T-helper 22 cell (primary cell): ENCODE results near the gene FNDC3B.

Source experiments
- DNase-seq: peaks from one replicate; pipeline ENCODE4 v3.0.0-alpha.2; 2020; ENCODE audit warnings: low read depth

Gene FNDC3B

GRCh38 chr3:172369590-172370259, 330.3 kb downstream of the FNDC3B start:
- DNase-seq: no peak

GRCh38 chr3:172370419-172370818, 331.0 kb downstream of the FNDC3B start:
- no peak for DNase-seq

- DNase-seq: no peak
Observed at GRCh38 chr3:172371544-172371943, 332.2 kb downstream of the FNDC3B start.

- DNase-seq: no peak
Observed at GRCh38 chr3:172372895-172373294, 333.5 kb downstream of the FNDC3B start.

- DNase-seq: no peak
Observed at GRCh38 chr3:172373912-172374311, 334.5 kb downstream of the FNDC3B start.

GRCh38 chr3:172375206-172375850, 335.9 kb downstream of the FNDC3B start:
- no peak for DNase-seq

- no peak for DNase-seq
Observed at GRCh38 chr3:172376402-172376801, 337.0 kb downstream of the FNDC3B start.

- no peak for DNase-seq
Observed at GRCh38 chr3:172376881-172377280, 337.5 kb downstream of the FNDC3B start.

- no peak for DNase-seq
Observed at GRCh38 chr3:172378439-172378838, 339.1 kb downstream of the FNDC3B start.

GRCh38 chr3:172379372-172379771, 340.0 kb downstream of the FNDC3B start:
- DNase-seq: no peak

- DNase-seq: no peak
Observed at GRCh38 chr3:172380632-172381031, 341.3 kb downstream of the FNDC3B start.

GRCh38 chr3:172383306-172383796, 344.0 kb downstream of the FNDC3B start:
- no peak for DNase-seq

GRCh38 chr3:172384836-172385235, 345.5 kb downstream of the FNDC3B start:
- DNase-seq: no peak

- DNase-seq: no peak
Observed at GRCh38 chr3:172387728-172388127, 348.4 kb downstream of the FNDC3B start.

GRCh38 chr3:172388412-172389078, 349.2 kb downstream of the FNDC3B start:
- no peak for DNase-seq

- DNase-seq: no peak
Observed at GRCh38 chr3:172390792-172391191, 351.4 kb downstream of the FNDC3B start.

- no peak for DNase-seq
Observed at GRCh38 chr3:172391592-172392302, 352.4 kb downstream of the FNDC3B start.

GRCh38 chr3:172394692-172395091, 355.3 kb downstream of the FNDC3B start:
- DNase-seq: no peak

- no peak for DNase-seq
Observed at GRCh38 chr3:172396400-172396799, 357.0 kb downstream of the FNDC3B start.

- no peak for DNase-seq
Observed at GRCh38 chr3:172397716-172398405, 358.5 kb downstream of the FNDC3B start.

GRCh38 chr3:172398484-172398883, 359.1 kb downstream of the FNDC3B start:
- DNase-seq: no peak

GRCh38 chr3:172402090-172402489, 362.7 kb downstream of the FNDC3B start:
- no peak for DNase-seq
